ENCODE measurements around the gene COA4. TPM values are rescaled to one million over a fixed set of nuclear protein-coding genes. Genes with fewer than 3 reads are reported as not detected.
"Not testable (repeated sequence)": the region's sequence is repeated elsewhere in the genome, so short reads cannot be mapped to it uniquely, and the experiment has no call there.

The COA4 gene
- total RNA-seq, 4 donors from 2014 or later, result 32.5 to 50.0 (median 36.7) TPM

DNA sequence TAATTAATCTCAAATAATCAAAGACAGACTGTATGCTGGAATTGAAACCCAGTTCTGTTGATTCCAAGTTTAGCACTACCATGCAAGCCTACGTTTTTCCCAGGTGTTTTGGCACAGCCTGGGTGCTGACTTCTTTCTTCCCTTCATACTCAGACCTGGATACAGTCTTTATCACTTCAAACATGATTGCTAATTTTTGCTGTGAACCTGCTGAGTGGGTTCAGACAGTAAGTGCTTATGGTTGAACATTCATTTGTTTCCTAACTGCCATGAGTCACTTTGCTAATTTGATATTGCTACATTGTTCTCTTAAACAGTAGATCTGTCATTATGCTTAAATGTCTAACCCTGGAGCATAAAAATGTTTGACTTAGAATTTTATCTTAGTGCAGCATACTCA, 12.4 kb upstream of the COA4 start:
- H3K4me3 ChIP-seq (ENCODE audit: low read depth, poor library complexity, severe bottlenecking), result no peak overlapping the region
- DNase-seq (ENCODE audit: low spot score in 2 of 2), result no peak
- TF ChIP-seq POLR2A (IDR thresholded peaks at IDR 0.05), result no peak
- TF ChIP-seq, protein P1, sequence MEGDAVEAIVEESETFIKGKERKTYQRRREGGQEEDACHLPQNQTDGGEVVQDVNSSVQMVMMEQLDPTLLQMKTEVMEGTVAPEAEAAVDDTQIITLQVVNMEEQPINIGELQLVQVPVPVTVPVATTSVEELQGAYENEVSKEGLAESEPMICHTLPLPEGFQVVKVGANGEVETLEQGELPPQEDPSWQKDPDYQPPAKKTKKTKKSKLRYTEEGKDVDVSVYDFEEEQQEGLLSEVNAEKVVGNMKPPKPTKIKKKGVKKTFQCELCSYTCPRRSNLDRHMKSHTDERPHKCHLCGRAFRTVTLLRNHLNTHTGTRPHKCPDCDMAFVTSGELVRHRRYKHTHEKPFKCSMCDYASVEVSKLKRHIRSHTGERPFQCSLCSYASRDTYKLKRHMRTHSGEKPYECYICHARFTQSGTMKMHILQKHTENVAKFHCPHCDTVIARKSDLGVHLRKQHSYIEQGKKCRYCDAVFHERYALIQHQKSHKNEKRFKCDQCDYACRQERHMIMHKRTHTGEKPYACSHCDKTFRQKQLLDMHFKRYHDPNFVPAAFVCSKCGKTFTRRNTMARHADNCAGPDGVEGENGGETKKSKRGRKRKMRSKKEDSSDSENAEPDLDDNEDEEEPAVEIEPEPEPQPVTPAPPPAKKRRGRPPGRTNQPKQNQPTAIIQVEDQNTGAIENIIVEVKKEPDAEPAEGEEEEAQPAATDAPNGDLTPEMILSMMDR (IDR thresholded peaks at IDR 0.05), result no peak
- intact Hi-C loops (cut with DNase I; ENCODE audit: low total_unique reads), result no loop called here
- 35 to 42% methylated on average over 1 of the region's 1 CpG for WGBS, 2 donors

DNA sequence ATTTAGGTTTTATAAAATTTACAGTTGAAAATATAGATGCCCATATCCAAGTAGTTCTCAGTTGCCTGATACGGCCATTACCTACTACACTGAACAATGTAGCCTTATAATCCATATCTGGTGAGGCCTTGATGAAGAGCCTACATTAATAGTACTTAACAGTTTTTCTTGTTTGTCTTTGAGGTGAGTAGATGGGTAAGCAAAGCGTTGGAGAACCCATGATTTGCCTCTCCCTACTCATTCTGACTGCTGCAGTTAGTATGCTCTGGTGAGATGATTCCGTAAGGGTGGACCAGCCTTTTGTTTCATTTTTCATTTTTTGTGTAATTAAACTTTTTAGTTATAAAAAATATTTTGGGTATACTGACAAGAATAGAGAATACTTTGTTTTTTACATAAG, 11.6 kb upstream of the COA4 start:
- H3K4me3 ChIP-seq (ENCODE audit: low read depth, poor library complexity, severe bottlenecking), result no peak overlapping the region
- intact Hi-C loops (cut with DNase I; ENCODE audit: low total_unique reads), result no loop called here
- DNase-seq (ENCODE audit: low spot score in 2 of 2), result no peak
- no peak for TF ChIP-seq POLR2A (IDR thresholded peaks at IDR 0.05)
- TF ChIP-seq, protein P1 (IDR thresholded peaks at IDR 0.05), result no peak
- 96 to 98% methylated on average over 3 of the region's 3 CpGs for WGBS, 2 donors

DNA sequence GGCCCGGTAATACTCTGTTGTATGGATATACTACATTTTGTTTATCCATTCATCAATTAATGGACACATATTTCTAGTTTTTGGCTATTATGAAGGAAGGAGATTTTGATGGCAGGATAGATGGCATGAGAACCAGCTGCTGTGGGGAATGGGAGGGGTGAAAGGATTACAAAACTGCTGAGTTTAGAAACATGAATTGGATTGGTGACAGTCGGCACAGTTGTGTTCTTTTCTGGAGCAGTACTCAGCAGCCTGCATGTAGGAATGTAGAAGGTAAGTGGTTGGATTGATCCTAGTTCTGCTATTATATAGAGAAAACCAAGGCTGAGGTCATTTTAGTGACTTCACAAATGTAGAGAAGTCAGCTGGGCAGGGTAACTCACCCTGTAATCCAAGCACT, 7.2 kb upstream of the COA4 start:
- TF ChIP-seq POLR2A (IDR thresholded peaks at IDR 0.05), result no peak
- TF ChIP-seq, protein P1 (IDR thresholded peaks at IDR 0.05), result no peak
- H3K4me3 ChIP-seq (ENCODE audit: low read depth, poor library complexity, severe bottlenecking), result no peak overlapping the region
- intact Hi-C loops (cut with DNase I; ENCODE audit: low total_unique reads), result loop anchor here (5.0 kb wide), 1 partner anchor 1423 kb away; no protein-coding TSS in a partner anchor
- no peak for DNase-seq (ENCODE audit: low spot score in 2 of 2)
- 88 to 100% methylated on average over 2 of the region's 2 CpGs for WGBS, 2 donors

DNA sequence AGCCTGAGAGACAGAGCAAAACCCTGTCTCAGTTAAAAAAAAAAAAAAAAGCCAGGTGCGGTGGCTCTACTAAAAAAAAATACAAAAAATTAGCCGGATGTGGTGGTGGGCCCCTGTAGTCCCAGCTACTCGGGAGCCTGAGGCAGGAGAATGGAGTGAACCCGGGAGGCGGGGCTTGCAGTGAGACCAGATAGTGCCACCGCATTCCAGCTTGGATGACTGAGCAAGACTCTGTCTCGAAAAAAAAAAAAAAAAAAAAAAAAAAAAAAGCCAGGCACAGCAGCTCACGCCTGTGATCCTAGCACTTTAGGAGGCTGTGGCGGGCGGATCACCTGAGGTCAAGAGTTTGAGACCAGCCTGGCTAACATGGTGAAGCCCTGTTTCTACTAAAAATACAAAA, 3.8 kb upstream of the COA4 start:
- intact Hi-C loops (cut with DNase I; ENCODE audit: low total_unique reads), result loop anchor here (5.0 kb wide), 1 partner anchor 1427 kb away; no protein-coding TSS in a partner anchor
- 80 to 89% methylated on average over 10 of the region's 10 CpGs for WGBS, 2 donors
- not testable (repeated sequence) for H3K4me3 ChIP-seq (ENCODE audit: low read depth, poor library complexity, severe bottlenecking); DNase-seq (ENCODE audit: low spot score in 2 of 2)

DNA sequence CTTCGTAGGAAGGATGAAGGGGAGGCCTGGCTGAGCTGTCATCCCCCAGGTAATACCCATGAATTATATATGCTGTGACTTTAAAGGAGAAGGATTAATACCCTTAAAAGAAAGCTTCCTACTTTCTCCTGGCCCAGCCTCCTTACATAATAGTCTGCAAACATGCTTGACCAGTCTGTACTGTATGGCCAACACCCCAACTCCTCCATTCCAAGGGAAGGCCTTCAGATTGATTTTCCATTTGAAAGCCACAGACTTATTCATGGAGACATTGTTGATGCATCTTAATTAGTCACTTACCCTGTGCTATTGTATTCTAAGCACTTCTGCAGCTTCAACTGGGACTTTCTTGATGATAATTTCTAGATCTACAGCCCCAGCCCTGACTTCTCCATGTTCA, 2.1 kb upstream of the COA4 start:
- no peak for DNase-seq (ENCODE audit: low spot score in 2 of 2)
- 44 to 67% methylated on average over 1 of the region's 1 CpG for WGBS, 2 donors
- H3K4me3 ChIP-seq (ENCODE audit: low read depth, poor library complexity, severe bottlenecking), result no peak overlapping the region
- intact Hi-C loops (cut with DNase I; ENCODE audit: low total_unique reads), result no loop called here
- no peak for TF ChIP-seq POLR2A (IDR thresholded peaks at IDR 0.05)
- TF ChIP-seq, protein P1 (IDR thresholded peaks at IDR 0.05), result no peak

DNA sequence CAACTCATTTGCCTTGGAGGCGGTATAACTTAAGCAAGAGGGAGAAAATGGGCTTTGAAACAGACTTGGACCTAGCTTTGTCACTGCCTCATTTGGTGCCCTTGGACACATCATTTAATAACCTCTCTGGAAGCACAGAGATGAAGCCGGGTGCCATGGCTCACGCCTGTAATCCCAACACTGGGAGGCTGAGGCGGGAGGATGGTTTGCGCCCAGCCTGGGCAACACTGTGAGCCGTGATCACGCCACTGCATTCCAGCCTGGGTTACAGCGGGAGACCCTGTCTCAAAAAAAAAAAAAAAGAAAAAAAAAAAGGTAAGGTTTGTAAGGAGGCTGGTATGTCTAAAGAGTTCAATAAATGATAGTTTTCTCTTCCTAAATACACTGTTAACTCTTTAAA, 806 bp downstream of the COA4 start:
- intact Hi-C loops (cut with DNase I; ENCODE audit: low total_unique reads), result no loop called here
- no peak for DNase-seq (ENCODE audit: low spot score in 2 of 2)

More for the DNA sequence above, 806 bp downstream of the COA4 start:
- WGBS, 2 donors, result 34 to 44% methylated on average over 8 of the region's 8 CpGs
- no peak overlapping the region for H3K4me3 ChIP-seq (ENCODE audit: low read depth, poor library complexity, severe bottlenecking)
- TF ChIP-seq, protein P1 (IDR thresholded peaks at IDR 0.05), result no peak
- TF ChIP-seq POLR2A (IDR thresholded peaks at IDR 0.05), result no peak

Data from lower leg skin (tissue), 4 donors.